ENCODE measurements around the gene KIAA1755. TPM values are rescaled to one million over a fixed set of nuclear protein-coding genes. Genes with fewer than 3 reads are reported as not detected.
A peak's percentile ranks its signal among the peaks of the same experiment; 100 is the strongest.

The KIAA1755 gene
- total RNA-seq, 1 experiment from 2014 or later = not detected

DNA sequence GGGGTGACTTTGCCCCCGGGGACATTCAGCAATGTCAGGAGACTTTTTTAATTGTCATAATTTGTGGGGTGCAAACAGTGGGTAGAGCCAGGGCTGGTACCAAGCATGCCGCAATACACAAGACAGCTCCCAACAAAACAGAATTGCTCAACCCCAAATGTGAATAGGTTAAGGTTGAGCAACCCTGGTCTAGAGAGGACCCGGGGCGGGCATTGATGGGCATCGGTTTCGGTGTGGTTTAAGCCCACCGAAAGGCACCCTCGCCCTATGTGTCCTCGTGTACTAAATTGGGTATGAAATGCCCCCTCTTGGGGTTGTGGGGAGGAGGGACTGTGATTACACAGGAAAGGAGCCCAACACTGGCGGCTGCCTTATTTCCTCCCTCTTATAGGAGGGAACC is 36.0 kb downstream of the KIAA1755 start:
- Histone ChIP-seq H3K9ac (ENCODE audit: low read length) (no peak overlapping the region), H3K79me2 (ENCODE audit: low read length) (no peaks in the 10 kb centered on the region), H3K9me2 (replicated peaks; ENCODE audit: insufficient read depth, low read length) (no peaks in the 10 kb centered on the region), H2AFZ (ENCODE audit: low read length) (no peak overlapping the region), H3K4me2 (ENCODE audit: low read depth, low read length, poor library complexity, severe bottlenecking) (no peak overlapping the region), H3K27ac (ENCODE audit: low read length) (no peak overlapping the region), H3K36me3 (ENCODE audit: insufficient read depth, low read length) (no peaks in the 10 kb centered on the region), H3K9me3 (ENCODE audit: low read length) (no peaks in the 10 kb centered on the region), H4K20me1 (ENCODE audit: insufficient read depth, low read depth, low read length) (no peaks in the 10 kb centered on the region), H3K4me3 (ENCODE audit: low read length) (no peak overlapping the region), H3K4me1 (ENCODE audit: low read length) (no peaks in the 10 kb centered on the region), H3K27me3 (ENCODE audit: low read length) (no peaks in the 10 kb centered on the region)
- DNase-seq = no peak

DNA sequence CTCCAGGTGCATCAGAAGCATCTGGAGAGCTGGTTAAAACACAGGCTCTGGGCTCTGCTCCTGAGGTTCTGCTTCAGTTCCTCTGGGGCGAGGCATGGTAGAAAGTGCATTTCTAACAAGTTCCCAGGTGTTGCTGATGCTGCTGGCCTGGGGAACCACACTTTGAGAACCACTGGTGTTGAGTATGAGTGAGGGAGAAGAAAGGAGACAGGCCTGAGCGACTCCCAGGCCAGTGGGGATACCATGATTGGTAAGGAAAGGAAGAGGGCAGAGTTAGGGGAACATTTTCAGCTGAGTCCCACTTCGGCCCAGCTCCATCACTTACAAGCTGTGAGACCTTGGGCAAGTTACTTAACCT is 36.8 kb downstream of the KIAA1755 start:
- Histone ChIP-seq H3K27me3 (ENCODE audit: low read length) (no peaks in the 10 kb centered on the region), H3K36me3 (ENCODE audit: insufficient read depth, low read length) (no peaks in the 10 kb centered on the region), H3K27ac (ENCODE audit: low read length) (no peak overlapping the region), H4K20me1 (ENCODE audit: insufficient read depth, low read depth, low read length) (no peaks in the 10 kb centered on the region; the same call in 1 of the 2 replicates), H3K9ac (ENCODE audit: low read length) (no peak overlapping the region), H3K4me2 (ENCODE audit: low read depth, low read length, poor library complexity, severe bottlenecking) (no peak overlapping the region), H2AFZ (ENCODE audit: low read length) (no peak overlapping the region), H3K9me3 (ENCODE audit: low read length) (no peaks in the 10 kb centered on the region), H3K4me1 (ENCODE audit: low read length) (no peaks in the 10 kb centered on the region), H3K4me3 (ENCODE audit: low read length) (no peak overlapping the region), H3K79me2 (ENCODE audit: low read length) (no peaks in the 10 kb centered on the region), H3K9me2 (replicated peaks; ENCODE audit: insufficient read depth, low read length) (no peaks in the 10 kb centered on the region)
- no peak for DNase-seq

DNA sequence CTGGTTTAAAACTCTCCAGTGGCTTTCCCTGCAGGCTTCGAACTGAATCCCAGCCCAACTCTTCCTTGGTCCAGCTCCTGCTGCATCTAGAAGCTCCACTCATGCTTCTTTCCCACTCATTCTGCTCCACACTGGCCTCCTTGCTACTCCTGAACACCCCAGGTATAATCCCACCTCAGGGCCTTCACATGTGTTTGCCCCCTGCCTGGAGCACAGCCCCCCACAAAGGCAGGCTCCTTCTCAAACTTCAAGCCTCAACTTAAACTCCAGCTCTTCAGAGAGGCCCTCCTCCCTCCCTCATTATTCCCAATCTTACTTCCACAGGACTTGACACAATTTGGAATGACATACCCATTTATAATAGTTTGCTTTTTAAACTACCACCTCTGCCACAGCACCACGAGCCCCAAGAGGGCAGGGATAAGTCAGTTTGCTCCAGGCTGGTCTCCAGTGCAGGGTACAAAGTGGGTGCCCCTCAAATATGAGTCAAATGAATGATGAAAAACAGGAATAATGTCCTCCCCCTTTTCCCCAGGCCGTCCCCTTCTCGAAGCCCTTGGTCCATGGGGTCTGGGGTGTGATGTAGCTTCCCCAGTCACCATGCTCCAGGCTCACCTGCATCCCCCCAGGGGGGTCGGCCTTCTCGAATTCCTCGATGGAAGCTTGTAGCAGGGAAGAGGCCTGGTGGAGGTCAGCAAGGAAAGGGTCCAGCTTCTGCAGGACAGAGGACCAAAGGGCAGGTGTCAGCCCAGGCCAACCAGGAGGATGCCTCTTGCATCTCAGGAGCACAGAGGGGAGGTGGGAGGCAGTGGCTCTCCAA is 37.4 kb downstream of the KIAA1755 start:
- Histone ChIP-seq H3K79me2 (ENCODE audit: low read length) (no peaks in the 10 kb centered on the region), H3K27ac (ENCODE audit: low read length) (no peak overlapping the region), H3K27me3 (ENCODE audit: low read length) (no peaks in the 10 kb centered on the region), H3K4me1 (ENCODE audit: low read length) (no peaks in the 10 kb centered on the region), H4K20me1 (ENCODE audit: insufficient read depth, low read depth, low read length) (no peaks in the 10 kb centered on the region; the same call in 1 of the 2 replicates), H3K9ac (ENCODE audit: low read length) (no peak overlapping the region), H3K4me3 (ENCODE audit: low read length) (no peak overlapping the region), H2AFZ (ENCODE audit: low read length) (no peak overlapping the region), H3K4me2 (ENCODE audit: low read depth, low read length, poor library complexity, severe bottlenecking) (no peak overlapping the region), H3K9me3 (ENCODE audit: low read length) (no peaks in the 10 kb centered on the region), H3K9me2 (replicated peaks; ENCODE audit: insufficient read depth, low read length) (no peaks in the 10 kb centered on the region), H3K36me3 (ENCODE audit: insufficient read depth, low read length) (no peaks in the 10 kb centered on the region)
- no peak for DNase-seq

DNA sequence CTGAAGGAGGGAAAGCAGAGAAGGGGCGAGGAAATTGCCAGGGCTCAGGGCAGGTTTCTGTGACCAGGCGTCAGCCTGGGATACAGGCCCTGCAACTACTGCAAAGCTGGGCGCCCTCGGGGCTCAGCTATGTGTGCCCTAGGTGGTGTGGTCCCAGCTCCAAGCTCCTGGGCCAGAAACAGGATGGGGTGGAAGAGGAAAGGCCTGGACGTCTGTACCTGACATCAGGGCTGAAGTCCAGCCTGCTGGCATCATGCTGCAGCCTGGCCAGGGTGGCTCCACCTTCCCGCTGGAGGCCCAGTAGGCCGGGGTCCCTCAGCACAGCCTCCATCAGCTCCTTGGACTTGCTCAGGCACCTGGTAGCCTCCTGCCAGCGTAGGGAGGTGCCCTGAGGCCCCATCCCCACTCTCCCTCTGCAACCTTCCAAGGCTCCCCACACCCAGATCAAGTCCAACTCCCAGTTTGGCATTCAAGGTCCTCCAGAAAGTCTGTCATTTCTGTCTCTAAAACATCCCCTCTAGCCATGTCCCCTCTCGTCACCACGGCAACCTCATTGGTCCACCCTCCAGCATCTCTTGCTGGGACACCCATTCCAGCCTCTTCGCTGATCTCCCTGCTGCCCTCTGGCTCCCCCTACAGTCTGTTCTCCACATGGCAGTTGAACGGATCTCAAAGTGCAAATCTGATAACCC is 38.2 kb downstream of the KIAA1755 start:
- DNase-seq = peak; percentile 90

DNA sequence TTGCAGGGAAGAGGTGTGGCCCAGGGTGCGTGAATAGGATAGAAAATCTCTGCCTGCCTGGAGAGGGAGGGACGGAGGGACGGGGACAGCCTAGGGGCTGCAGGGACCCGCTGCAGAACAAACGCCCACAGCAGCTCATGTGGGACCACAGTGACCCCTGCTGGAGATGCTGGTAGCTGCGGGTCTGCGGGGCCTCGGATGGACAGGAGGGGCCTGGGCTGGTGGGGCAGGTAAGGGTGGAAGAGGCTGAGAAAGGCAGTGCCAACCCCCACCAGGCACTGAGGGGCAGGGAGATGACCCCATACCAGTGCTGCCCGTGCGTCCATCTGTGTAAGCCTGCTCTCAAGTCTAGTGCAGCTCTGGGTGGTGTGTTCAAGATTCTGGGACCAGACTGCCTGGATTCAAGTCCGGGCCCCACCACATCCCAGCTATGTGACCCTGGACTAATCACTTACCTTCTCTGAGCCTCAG is 39.4 kb downstream of the KIAA1755 start:
- no peaks in the 10 kb centered on the region for H3K9me2 ChIP-seq (replicated peaks; ENCODE audit: insufficient read depth, low read length)
- no peaks in the 10 kb centered on the region for H3K79me2 ChIP-seq (ENCODE audit: low read length)
- DNase-seq = peak; percentile 90
- H2AFZ ChIP-seq (ENCODE audit: low read length) = no peak overlapping the region
- H3K27ac ChIP-seq (ENCODE audit: low read length) = no peak overlapping the region
- no peaks in the 10 kb centered on the region for H3K9me3 ChIP-seq (ENCODE audit: low read length)
- H4K20me1 ChIP-seq (ENCODE audit: insufficient read depth, low read depth, low read length) = no peaks in the 10 kb centered on the region; the same call in 1 of the 2 replicates
- no peaks in the 10 kb centered on the region for H3K27me3 ChIP-seq (ENCODE audit: low read length)
- no peak overlapping the region for H3K9ac ChIP-seq (ENCODE audit: low read length)
- H3K4me2 ChIP-seq (ENCODE audit: low read depth, low read length, poor library complexity, severe bottlenecking) = no peak overlapping the region
- H3K4me1 ChIP-seq (ENCODE audit: low read length) = no peaks in the 10 kb centered on the region
- H3K36me3 ChIP-seq (ENCODE audit: insufficient read depth, low read length) = no peaks in the 10 kb centered on the region
- no peak overlapping the region for H3K4me3 ChIP-seq (ENCODE audit: low read length)

More for the DNA sequence above, 38.2 kb downstream of the KIAA1755 start:
- no peak overlapping the region for H2AFZ ChIP-seq (ENCODE audit: low read length)
- no peak overlapping the region for H3K4me3 ChIP-seq (ENCODE audit: low read length)
- no peaks in the 10 kb centered on the region for H3K4me1 ChIP-seq (ENCODE audit: low read length)
- no peaks in the 10 kb centered on the region for H3K9me2 ChIP-seq (replicated peaks; ENCODE audit: insufficient read depth, low read length)
- H4K20me1 ChIP-seq (ENCODE audit: insufficient read depth, low read depth, low read length) = no peaks in the 10 kb centered on the region; the same call in 1 of the 2 replicates
- H3K27me3 ChIP-seq (ENCODE audit: low read length) = no peaks in the 10 kb centered on the region
- no peaks in the 10 kb centered on the region for H3K9me3 ChIP-seq (ENCODE audit: low read length)
- H3K36me3 ChIP-seq (ENCODE audit: insufficient read depth, low read length) = no peaks in the 10 kb centered on the region
- H3K79me2 ChIP-seq (ENCODE audit: low read length) = no peaks in the 10 kb centered on the region
- H3K9ac ChIP-seq (ENCODE audit: low read length) = no peak overlapping the region
- H3K4me2 ChIP-seq (ENCODE audit: low read depth, low read length, poor library complexity, severe bottlenecking) = no peak overlapping the region
- no peak overlapping the region for H3K27ac ChIP-seq (ENCODE audit: low read length)

DNA sequence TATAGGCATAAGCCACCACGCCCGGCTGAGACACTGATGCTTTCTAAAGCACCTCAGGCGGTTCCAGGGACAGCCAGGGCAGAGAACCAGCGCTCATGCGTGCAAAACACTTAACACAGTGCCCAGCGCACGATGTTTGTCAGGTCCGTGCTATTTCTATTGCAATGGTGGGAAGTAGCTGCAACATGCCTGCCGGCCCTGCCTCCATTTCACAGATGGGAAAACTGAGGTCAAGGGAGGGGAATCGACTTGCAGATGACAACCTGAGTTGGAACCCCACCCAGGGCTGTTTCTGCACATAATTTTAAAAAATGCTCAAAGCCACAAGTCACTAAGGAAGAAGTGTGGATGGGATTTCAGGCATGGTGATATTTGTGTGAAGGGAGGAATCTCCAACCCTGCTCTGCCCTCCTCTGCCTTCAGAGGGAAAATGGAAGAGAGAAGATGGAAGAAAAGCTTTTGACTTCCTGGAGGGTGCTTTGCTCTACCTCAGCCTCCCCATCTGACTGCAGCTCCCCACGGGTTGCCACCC is 39.9 kb downstream of the KIAA1755 start:
- Histone ChIP-seq H4K20me1 (ENCODE audit: insufficient read depth, low read depth, low read length) (no peaks in the 10 kb centered on the region; the same call in 1 of the 2 replicates), H3K36me3 (ENCODE audit: insufficient read depth, low read length) (no peaks in the 10 kb centered on the region), H3K9me2 (replicated peaks; ENCODE audit: insufficient read depth, low read length) (no peaks in the 10 kb centered on the region), H3K79me2 (ENCODE audit: low read length) (no peaks in the 10 kb centered on the region), H2AFZ (ENCODE audit: low read length) (no peak overlapping the region), H3K27me3 (ENCODE audit: low read length) (no peaks in the 10 kb centered on the region), H3K9ac (ENCODE audit: low read length) (no peak overlapping the region), H3K4me2 (ENCODE audit: low read depth, low read length, poor library complexity, severe bottlenecking) (no peak overlapping the region), H3K27ac (ENCODE audit: low read length) (no peak overlapping the region), H3K4me1 (ENCODE audit: low read length) (no peaks in the 10 kb centered on the region), H3K9me3 (ENCODE audit: low read length) (no peaks in the 10 kb centered on the region), H3K4me3 (ENCODE audit: low read length) (no peak overlapping the region)
- DNase-seq = no peak

DNA sequence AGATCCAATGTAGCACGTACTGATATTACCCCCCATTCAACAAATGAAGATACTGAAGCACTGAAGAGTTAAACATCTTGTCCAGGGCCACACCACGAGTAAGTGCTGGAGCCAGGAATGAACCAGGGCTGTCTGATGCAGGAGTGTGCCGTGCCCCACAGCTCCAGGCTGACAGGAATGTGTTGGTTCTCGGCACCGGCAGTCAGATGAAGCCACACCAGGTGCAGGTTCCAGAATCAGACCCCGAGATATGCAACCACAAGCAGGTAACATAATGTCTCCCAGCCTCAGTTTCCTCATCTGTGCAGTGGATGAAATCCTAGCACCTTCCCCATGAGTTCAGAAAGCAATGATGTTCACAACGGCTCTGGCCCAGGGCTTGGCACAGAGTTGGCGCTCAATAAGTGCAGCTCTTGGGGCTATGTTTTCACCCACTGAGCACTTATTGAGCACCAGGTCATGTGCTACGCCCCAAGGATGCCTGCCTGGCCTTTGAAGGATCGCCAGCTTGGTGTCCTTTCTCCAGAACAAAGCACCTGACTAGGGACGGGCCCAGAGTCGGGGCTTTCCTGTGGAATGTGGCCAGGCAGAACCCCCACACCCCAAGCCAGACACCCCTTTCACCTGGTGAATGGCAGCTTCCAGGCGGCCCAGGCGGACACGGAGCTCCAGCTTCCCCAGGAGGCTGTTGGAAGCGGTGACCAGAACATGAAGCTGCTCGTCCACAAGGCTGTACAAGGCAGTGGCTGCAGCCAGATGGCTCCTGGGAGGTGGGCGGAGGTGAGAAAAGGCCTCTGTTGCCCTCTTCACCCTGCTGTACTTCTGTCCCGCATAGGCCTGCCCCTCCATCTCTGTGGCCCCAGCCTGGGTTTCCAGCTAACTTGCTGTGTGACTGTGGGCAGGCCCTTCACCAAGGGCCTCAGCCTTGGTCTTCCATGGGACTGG is 41.3 kb downstream of the KIAA1755 start:
- H3K9me2 ChIP-seq (replicated peaks; ENCODE audit: insufficient read depth, low read length) = no peaks in the 10 kb centered on the region
- no peaks in the 10 kb centered on the region for H3K36me3 ChIP-seq (ENCODE audit: insufficient read depth, low read length)
- no peak overlapping the region for H3K4me2 ChIP-seq (ENCODE audit: low read depth, low read length, poor library complexity, severe bottlenecking)
- no peaks in the 10 kb centered on the region for H3K9me3 ChIP-seq (ENCODE audit: low read length)
- H3K27ac ChIP-seq (ENCODE audit: low read length) = no peak overlapping the region
- H3K9ac ChIP-seq (ENCODE audit: low read length) = no peak overlapping the region
- H3K27me3 ChIP-seq (ENCODE audit: low read length) = no peaks in the 10 kb centered on the region
- no peaks in the 10 kb centered on the region for H3K4me1 ChIP-seq (ENCODE audit: low read length)
- no peak for DNase-seq
- H3K4me3 ChIP-seq (ENCODE audit: low read length) = no peak overlapping the region
- H2AFZ ChIP-seq (ENCODE audit: low read length) = no peak overlapping the region
- H4K20me1 ChIP-seq (ENCODE audit: insufficient read depth, low read depth, low read length) = no peaks in the 10 kb centered on the region; the same call in 1 of the 2 replicates
- H3K79me2 ChIP-seq (ENCODE audit: low read length) = no peaks in the 10 kb centered on the region
